Measurements from ENCODE around the gene TMEM43.

DNA sequence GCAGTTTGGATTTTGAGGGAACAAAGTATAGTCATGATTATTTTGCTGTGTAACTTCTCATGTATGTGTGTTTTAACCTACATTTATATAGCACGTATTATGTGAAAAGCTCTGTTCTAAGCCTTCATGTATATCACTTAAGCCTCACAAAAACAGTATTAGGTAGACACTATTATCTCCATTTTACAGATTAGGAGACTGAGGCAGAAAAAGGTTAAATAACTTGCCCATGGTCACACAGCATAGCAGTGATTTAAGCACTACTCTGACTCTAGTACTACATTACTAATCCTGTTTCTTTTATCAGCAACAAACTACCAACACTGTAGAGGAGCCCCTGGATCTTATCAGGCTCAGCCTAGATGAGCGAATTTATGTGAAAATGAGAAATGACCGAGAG lies 56.4 kb downstream of the TMEM43 start:
- TF ChIP-seq, protein P1, sequence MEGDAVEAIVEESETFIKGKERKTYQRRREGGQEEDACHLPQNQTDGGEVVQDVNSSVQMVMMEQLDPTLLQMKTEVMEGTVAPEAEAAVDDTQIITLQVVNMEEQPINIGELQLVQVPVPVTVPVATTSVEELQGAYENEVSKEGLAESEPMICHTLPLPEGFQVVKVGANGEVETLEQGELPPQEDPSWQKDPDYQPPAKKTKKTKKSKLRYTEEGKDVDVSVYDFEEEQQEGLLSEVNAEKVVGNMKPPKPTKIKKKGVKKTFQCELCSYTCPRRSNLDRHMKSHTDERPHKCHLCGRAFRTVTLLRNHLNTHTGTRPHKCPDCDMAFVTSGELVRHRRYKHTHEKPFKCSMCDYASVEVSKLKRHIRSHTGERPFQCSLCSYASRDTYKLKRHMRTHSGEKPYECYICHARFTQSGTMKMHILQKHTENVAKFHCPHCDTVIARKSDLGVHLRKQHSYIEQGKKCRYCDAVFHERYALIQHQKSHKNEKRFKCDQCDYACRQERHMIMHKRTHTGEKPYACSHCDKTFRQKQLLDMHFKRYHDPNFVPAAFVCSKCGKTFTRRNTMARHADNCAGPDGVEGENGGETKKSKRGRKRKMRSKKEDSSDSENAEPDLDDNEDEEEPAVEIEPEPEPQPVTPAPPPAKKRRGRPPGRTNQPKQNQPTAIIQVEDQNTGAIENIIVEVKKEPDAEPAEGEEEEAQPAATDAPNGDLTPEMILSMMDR (IDR thresholded peaks at IDR 0.05; ENCODE audit: insufficient read depth, low read length): no peak
- TF ChIP-seq, protein P2, sequence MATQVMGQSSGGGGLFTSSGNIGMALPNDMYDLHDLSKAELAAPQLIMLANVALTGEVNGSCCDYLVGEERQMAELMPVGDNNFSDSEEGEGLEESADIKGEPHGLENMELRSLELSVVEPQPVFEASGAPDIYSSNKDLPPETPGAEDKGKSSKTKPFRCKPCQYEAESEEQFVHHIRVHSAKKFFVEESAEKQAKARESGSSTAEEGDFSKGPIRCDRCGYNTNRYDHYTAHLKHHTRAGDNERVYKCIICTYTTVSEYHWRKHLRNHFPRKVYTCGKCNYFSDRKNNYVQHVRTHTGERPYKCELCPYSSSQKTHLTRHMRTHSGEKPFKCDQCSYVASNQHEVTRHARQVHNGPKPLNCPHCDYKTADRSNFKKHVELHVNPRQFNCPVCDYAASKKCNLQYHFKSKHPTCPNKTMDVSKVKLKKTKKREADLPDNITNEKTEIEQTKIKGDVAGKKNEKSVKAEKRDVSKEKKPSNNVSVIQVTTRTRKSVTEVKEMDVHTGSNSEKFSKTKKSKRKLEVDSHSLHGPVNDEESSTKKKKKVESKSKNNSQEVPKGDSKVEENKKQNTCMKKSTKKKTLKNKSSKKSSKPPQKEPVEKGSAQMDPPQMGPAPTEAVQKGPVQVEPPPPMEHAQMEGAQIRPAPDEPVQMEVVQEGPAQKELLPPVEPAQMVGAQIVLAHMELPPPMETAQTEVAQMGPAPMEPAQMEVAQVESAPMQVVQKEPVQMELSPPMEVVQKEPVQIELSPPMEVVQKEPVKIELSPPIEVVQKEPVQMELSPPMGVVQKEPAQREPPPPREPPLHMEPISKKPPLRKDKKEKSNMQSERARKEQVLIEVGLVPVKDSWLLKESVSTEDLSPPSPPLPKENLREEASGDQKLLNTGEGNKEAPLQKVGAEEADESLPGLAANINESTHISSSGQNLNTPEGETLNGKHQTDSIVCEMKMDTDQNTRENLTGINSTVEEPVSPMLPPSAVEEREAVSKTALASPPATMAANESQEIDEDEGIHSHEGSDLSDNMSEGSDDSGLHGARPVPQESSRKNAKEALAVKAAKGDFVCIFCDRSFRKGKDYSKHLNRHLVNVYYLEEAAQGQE (IDR thresholded peaks at IDR 0.05; ENCODE audit: insufficient replicate concordance, low read depth): no peak
- TF ChIP-seq POLR2AphosphoS5 (IDR thresholded peaks at IDR 0.05; ENCODE audit: low read depth) (no peak), SPI1 (IDR thresholded peaks at IDR 0.05; ENCODE audit: borderline replicate concordance, low read depth) (no peak)

Measured in HL-60 (cell line).